ENCODE data around the gene RER1.

The RER1 gene

DNA sequence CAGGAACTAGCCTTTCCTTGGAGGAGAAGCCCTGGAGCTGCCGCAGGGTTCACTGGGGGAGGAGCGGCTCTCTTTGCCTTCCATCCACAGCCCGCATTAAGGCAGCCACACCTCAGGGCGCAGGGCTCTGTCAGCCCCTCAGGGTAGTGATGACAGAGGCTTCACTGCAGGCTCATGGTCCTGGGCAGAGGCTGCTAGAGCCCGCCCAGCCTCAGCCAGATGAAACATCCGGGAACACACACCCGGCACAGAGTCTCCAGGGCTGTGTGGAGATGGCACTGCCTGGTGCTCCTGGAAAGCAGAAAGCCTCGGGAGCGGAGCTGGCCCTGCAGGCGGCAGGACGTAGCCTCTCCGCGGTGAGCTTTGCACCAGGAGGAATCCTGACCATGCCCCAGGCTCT is 50.1 kb downstream of the RER1 start:
- Histone ChIP-seq H3K27me3 (ENCODE audit: low read length) (no peaks in the 10 kb centered on the region), H3K9ac (ENCODE audit: low read length) (no peak overlapping the region), H2AFZ (ENCODE audit: low read depth, low read length, severe bottlenecking) (no peak overlapping the region), H3K4me3 (ENCODE audit: insufficient read depth, low read length, poor library complexity, severe bottlenecking) (no peak overlapping the region), H3K9me2 (replicated peaks; ENCODE audit: insufficient read depth, low read length) (no peaks in the 10 kb centered on the region), H3K36me3 (ENCODE audit: low read length) (no peaks in the 10 kb centered on the region), H3K79me2 (ENCODE audit: insufficient read depth, low read length) (no peaks in the 10 kb centered on the region), H4K20me1 (ENCODE audit: low read depth, low read length) (no peaks in the 10 kb centered on the region), H3K9me3 (ENCODE audit: insufficient read depth, low read length) (no peaks in the 10 kb centered on the region), H3K4me2 (ENCODE audit: low read depth, low read length, poor library complexity, severe bottlenecking) (no peak overlapping the region), H3K27ac (ENCODE audit: low read depth, low read length) (no peak overlapping the region), H3F3A (ENCODE audit: insufficient read depth) (no peaks in the 10 kb centered on the region)
- TF ChIP-seq, protein P1, sequence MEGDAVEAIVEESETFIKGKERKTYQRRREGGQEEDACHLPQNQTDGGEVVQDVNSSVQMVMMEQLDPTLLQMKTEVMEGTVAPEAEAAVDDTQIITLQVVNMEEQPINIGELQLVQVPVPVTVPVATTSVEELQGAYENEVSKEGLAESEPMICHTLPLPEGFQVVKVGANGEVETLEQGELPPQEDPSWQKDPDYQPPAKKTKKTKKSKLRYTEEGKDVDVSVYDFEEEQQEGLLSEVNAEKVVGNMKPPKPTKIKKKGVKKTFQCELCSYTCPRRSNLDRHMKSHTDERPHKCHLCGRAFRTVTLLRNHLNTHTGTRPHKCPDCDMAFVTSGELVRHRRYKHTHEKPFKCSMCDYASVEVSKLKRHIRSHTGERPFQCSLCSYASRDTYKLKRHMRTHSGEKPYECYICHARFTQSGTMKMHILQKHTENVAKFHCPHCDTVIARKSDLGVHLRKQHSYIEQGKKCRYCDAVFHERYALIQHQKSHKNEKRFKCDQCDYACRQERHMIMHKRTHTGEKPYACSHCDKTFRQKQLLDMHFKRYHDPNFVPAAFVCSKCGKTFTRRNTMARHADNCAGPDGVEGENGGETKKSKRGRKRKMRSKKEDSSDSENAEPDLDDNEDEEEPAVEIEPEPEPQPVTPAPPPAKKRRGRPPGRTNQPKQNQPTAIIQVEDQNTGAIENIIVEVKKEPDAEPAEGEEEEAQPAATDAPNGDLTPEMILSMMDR (IDR thresholded peaks at IDR 0.05; ENCODE audit: insufficient read depth, low read length, poor library complexity, severe bottlenecking) = no peak
- TF ChIP-seq EZH2phosphoT487 (conservative IDR thresholded peaks at IDR 0.05; ENCODE audit: low read length) = no peak

DNA sequence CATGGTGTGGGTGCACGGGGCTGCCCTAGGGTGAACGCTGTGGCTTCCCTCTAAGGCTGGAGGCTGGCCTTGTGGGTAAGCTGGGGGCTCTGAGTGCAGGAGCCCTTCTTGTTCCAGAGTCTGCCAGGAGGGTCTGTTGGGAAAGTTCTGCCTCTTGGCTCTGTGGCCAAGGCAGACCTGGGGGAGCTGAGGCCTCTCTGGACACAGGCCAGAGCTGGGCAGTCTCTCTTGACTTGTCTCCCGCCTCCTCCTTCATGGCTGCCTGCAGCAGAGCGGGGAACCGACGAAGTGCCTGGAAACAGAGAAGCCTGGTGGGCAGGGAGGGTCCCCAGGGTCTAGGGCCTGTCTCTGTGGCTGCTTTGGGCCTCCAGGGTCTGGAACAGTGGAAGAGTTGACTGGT is 51.0 kb downstream of the RER1 start:
- Histone ChIP-seq H2AFZ (ENCODE audit: low read depth, low read length, severe bottlenecking) (no peak overlapping the region), H3F3A (ENCODE audit: insufficient read depth) (no peaks in the 10 kb centered on the region), H3K9me3 (ENCODE audit: insufficient read depth, low read length) (no peaks in the 10 kb centered on the region), H3K27ac (ENCODE audit: low read depth, low read length) (no peak overlapping the region), H3K4me3 (ENCODE audit: insufficient read depth, low read length, poor library complexity, severe bottlenecking) (no peak overlapping the region), H3K36me3 (ENCODE audit: low read length) (no peaks in the 10 kb centered on the region), H3K9ac (ENCODE audit: low read length) (no peak overlapping the region), H3K4me2 (ENCODE audit: low read depth, low read length, poor library complexity, severe bottlenecking) (no peak overlapping the region), H3K27me3 (ENCODE audit: low read length) (no peaks in the 10 kb centered on the region), H4K20me1 (ENCODE audit: low read depth, low read length) (no peaks in the 10 kb centered on the region), H3K9me2 (replicated peaks; ENCODE audit: insufficient read depth, low read length) (no peaks in the 10 kb centered on the region), H3K79me2 (ENCODE audit: insufficient read depth, low read length) (no peaks in the 10 kb centered on the region)
- TF ChIP-seq EZH2phosphoT487 (conservative IDR thresholded peaks at IDR 0.05; ENCODE audit: low read length) = no peak
- TF ChIP-seq, protein P1 (IDR thresholded peaks at IDR 0.05; ENCODE audit: insufficient read depth, low read length, poor library complexity, severe bottlenecking) = no peak

DNA sequence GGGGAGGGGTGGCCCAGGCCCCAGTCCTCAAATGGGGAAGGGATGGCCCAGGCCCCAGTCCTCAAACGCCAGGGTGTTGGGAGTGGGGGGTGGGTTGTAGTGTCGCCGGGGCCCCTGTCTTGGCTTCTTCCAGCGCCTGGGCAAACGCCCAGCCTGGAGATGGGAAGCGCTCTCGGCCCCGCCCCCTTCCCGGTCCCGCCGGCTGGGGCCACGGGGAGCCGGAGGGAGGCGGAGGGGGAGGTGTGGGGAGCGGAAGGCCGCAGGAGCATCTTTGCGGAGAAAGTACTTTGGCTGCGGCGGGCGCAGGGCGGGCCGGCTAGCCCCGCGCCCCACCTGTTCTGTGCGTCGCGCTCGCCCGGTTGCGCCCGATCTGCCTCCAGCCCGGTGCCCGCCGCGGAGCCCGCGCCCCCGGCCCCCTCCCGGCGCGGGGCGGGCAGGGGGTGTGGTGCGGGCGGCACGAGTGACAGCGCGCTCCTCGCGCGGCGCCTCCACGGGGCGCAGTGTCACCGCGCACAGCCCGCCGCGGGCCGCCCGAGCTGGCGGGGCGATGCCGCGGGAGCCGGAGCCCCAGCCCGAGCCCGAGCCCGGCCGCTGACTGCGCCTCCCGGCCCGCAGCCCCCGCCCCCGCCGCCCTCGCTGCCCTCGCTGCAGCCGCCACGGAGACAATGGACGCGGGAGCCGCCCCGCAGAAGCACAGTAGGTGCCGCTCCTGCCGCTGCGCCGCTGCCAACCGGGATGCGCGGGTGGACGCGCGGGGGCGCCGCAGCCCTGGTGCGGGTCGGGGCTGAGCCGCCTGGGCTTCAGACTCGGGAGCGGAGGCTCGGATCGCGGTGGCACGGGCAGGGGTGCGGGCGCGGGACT is 51.9 kb downstream of the RER1 start:
- Histone ChIP-seq H4K20me1 (ENCODE audit: low read depth, low read length) (no peaks in the 10 kb centered on the region), H3K4me3 (ENCODE audit: insufficient read depth, low read length, poor library complexity, severe bottlenecking) (no peak overlapping the region), H3K79me2 (ENCODE audit: insufficient read depth, low read length) (no peaks in the 10 kb centered on the region), H3F3A (ENCODE audit: insufficient read depth) (no peaks in the 10 kb centered on the region), H3K27ac (ENCODE audit: low read depth, low read length) (no peak overlapping the region), H2AFZ (ENCODE audit: low read depth, low read length, severe bottlenecking) (no peak overlapping the region), H3K9ac (ENCODE audit: low read length) (no peak overlapping the region), H3K9me2 (replicated peaks; ENCODE audit: insufficient read depth, low read length) (no peaks in the 10 kb centered on the region), H3K4me2 (ENCODE audit: low read depth, low read length, poor library complexity, severe bottlenecking) (no peak overlapping the region), H3K9me3 (ENCODE audit: insufficient read depth, low read length) (no peaks in the 10 kb centered on the region), H3K36me3 (ENCODE audit: low read length) (no peaks in the 10 kb centered on the region), H3K27me3 (ENCODE audit: low read length) (no peaks in the 10 kb centered on the region)
- TF ChIP-seq EZH2phosphoT487 (conservative IDR thresholded peaks at IDR 0.05; ENCODE audit: low read length) = no peak
- TF ChIP-seq, protein P1 (IDR thresholded peaks at IDR 0.05; ENCODE audit: insufficient read depth, low read length, poor library complexity, severe bottlenecking) = no peak

Measured in SU-DHL-6 (cell line).